Stimulated activated CD8-positive, alpha-beta memory T cell treated with anti-CD3 and anti-CD28 coated beads, Interleukin-4, amount 100 ng/mL, for 4 hours (primary cell): ENCODE data around the gene CACNB1.
A peak's percentile ranks its signal among the peaks of the same experiment; 100 is the strongest.

ENCODE experiments used
- DNase-seq, 2 donors: peaks; one replicate each; pipeline ENCODE4 v3.0.0-alpha.2; 2020; ENCODE audit warnings: low read depth in 2 of 2, low spot score in 1 of 2

Gene CACNB1

DNA sequence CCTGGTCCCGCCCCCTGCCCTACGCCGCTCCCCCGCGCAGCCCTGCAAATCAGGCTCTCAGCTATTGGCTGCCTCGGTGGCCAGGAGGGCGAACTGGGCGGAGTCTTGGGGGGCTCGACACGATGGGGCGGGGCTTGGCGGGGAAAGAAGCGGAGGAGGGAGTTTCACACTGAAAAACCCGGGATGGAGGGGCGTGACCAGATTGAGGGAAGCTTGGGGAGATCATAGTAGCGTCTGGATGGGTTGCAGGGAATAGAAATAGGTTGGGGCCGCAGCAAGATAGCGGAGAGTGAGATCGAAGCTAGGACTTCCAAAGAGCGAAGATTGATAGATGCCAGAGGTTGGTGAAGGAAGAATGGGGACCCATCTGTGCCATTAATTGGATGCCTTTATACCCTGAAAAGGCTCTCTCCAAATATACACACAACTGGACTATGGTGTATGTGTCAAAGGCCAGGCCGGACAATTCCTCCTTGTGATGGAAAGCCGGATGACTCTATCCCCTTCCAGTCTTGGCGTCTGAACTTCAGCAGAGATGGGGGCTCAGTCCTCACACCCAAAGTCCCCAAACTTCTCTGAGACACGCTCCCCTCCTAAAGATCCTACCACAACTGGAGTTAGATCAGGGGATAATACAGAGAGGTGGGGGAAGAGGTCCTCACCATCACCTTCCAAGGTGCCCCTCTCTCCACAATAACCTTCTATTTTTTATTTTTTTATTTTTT is 28.7 kb upstream of the CACNB1 start:
- peak in 1 of 2 donors; percentile 47 for DNase-seq

DNA sequence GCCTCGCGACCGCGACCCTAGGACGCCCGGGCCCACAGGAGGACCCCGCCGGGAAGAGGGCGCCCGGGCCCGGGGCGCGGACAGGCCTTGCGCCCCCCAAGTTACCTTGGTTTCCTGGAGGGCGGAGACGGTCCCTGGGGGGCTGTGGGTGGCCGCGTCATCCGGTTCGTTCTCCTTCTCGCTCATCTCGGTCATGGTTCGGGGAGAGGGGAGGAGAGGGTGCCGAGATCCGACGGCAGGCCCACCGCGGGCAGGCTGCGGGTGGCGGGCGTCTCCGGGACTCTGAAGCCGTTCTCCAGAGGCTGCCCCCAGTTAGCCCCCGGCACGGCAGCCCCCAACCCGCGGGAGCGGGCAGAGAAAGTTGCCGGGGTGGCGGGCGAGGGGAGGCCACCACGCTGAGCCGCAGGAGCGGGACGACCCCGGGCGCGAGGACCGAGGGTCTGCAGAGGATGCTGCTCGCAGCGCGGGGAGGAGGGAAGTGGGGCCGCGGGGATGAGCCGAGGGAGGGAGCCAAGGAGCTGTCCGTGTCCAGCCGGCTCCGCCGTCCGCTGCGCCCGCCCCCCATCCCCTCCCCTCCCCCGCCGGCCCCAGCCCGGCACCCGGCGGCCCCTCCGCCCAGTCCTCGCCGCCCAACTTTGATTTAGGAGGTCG is 28.0 kb upstream of the CACNB1 start, which contains the start of gene STAC2:
STAC2 (minus strand) TSS at position 638 of the 651 bp plus-strand sequence; CDS start at position 195, 443 bp downstream.
- DNase-seq, result no peak

- DNase-seq, result no peak
Measured at GRCh38 chr17:39224778-39225307, 27.4 kb upstream of the CACNB1 start.

GRCh38 chr17:39223907-39224777 is 26.7 kb upstream of the CACNB1 start:
- DNase-seq, result no peak

DNA sequence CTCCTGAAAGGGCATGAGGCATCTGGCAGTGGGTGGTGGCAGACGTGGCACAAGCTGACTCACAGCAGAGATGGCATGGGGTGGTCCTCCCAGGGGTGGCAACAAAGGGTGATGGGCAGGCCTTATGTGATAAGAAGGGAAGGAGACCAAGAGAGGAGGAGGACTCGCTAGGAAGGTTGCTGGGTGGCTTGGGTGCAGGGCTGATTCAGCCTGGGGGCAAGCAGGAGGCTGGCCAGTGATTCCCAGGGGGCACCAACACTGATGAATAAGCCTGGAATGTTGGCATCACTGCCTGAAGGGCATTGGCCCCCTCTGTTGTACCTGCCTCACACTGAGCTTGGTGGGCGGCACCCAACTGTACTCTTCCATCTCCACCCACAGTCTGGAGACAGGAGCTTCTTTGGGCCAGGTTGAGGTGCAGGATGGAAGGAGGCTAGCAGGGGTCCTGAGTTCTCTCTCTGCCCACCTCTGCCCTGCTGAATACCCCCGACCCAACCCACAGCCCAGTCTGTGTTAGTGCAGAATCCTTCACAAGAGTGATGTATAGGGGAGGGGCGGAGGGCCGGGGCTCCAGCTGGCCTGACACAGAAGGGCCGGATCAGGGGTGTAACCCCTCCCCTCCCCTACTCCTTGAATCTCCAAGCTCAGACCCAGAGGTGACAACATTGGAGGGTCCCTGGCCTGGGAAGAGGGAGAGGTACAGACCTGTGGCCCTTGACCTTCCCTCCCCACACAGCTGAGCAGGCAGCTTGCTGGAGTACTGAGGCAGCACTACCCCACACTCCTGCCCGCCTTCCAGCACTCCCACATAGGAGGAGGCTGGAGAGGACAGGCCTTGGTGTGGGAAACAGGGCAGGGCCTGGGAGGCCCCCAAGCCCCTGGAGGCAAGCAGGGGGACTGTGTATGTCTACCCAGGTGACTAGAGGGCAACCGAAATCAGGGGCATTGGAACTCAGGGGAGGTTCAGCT is 25.7 kb upstream of the CACNB1 start:
- no peak for DNase-seq

GRCh38 chr17:39222151-39222550 is 24.7 kb upstream of the CACNB1 start:
- DNase-seq, result no peak

DNA sequence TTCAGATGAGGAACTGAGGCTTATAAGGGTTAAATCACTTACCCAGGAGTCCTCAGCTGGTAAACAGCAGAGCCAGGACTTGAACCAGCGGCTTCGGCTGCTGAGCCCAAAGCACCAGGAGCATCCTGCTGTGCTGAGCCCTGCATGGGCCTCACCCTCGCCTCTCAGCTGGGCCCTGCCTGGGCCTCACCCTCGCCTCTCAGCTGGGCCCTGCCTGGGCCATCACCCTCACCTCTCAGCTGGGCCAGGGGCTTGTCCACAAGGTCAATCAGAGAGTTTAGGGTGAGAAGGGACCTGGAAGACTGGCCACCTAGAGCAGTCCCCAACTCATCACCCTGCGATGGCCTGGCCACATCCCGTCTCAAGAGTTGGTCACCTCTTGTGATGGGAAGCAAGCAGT is 24.1 kb upstream of the CACNB1 start:
- no peak for DNase-seq

DNA sequence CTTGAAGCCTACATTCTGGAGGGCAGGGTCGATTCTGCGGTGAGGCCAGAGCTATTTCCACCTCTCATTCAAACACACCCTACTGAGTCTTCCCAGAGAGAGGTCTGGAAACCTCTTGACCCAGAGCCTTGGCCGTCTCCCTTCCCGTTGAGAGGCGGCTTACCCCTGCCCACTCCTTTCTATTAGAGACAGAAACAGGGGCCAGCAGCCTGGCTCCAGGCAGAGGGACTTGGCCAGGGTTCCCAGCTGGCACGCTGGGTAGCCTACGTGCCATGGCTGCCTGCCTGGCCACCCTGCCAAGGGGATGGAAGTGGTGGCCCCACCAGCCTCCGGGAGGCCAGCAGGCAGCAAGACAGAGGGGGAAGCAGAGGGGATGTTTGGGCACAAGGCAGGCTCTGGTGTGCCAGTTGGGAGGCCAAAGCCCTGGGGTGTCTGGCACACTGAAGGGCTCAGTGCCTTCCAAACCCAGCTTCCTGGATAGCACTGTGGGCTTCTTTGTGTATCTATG is 22.2 kb upstream of the CACNB1 start:
- no peak for DNase-seq

- no peak for DNase-seq
Measured at GRCh38 chr17:39218906-39219305, 21.4 kb upstream of the CACNB1 start.

GRCh38 chr17:39217734-39218369 is 20.4 kb upstream of the CACNB1 start:
- no peak for DNase-seq

DNA sequence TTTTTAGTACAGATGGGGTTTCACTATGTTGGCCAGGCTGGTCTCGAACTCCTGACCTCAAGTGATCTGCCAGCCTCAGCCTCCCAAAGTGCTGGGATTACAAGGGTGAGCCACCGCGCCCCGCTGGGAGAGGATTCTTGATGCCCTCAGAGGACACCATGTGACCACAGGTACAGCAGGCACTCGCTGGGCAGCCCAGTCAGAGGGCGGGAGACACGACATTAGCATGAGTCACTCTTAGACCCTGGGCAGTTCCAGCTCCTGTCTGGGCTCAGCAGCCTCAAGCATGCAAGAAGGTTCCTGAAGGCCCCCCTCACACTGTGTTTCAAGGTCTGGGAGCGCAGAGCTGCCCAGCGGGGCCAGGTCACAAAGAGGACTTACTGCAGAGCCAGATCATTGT is 16.4 kb upstream of the CACNB1 start:
- no peak for DNase-seq

GRCh38 chr17:39212841-39213480 is 15.5 kb upstream of the CACNB1 start:
- no peak for DNase-seq

DNA sequence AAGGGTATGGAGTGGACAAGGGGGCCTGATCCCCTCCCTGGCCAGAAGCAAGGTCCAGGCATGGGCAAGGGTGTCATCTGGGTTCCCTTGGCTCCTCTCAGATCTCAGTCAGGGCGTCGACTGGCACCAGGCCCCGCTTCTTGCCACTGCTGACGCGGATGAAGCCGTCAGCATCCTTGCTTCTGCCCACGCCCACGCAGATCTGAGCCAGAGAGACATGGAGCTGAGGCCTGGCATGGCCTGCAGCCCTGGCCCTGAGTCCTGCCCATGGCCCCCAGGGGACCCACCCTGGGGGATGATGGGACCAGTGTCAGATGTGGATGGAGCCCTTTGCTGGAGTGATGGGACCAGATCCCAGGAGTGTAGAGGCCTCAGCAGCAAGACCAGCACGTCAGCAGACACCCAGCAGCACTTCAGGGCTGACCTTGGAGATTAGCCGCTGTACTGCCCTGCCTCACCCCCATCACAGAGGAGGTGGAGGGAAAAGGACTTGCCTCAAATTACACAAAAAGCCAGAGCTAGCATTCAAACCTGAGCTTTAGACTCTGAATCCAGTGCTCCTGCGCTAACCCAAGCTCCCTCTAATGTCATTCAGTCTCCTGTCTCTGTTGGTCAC is 14.8 kb upstream of the CACNB1 start:
- DNase-seq, result no peak

DNA sequence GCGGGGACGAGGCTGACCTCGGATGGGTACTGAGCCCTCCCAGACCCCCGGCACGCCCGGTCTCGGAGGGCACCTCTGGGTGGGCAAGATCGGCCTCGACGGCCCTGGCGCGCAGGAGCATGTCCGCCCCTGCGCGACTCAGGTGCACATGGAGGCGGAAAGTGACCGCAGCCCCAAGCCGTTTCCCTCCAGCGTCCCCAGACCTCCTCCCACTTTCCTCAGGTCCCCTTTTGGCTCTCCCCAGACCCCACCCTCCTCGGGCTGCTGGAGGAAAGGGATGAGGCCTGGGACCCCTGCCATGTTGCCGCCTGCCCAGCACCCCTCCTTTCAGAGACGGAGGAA is 12.6 kb upstream of the CACNB1 start:
- DNase-seq, result no peak

- peak; percentile 53 to 84 for DNase-seq
Measured at GRCh38 chr17:39209317-39210092, 12.0 kb upstream of the CACNB1 start.

DNA sequence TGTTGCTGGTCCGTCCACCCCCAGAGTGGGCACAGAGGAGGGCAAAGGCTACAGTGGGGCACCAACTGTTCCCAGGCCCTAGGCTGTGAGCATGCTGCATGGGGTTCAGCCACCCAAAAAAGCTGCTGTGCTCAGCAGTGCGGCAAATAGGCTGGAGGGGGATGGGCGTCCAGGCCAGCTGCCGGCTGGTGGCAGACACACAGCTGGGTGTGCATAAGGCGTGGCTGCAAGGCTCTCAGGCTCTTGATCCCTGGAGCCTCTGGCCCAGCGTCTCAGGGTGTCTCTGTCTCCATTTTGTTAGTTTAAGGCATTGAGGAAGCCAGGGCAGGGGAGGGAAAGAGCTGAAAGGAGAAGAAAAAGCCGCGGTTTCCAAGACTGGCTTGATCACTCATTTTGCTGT is 11.4 kb upstream of the CACNB1 start:
- no peak for DNase-seq

- peak in 1 of 2 donors; percentile 21 for DNase-seq
Measured at GRCh38 chr17:39208136-39208535, 10.7 kb upstream of the CACNB1 start.

- DNase-seq, result no peak
Measured at GRCh38 chr17:39205112-39205526, 7.7 kb upstream of the CACNB1 start.
